Smooth muscle cell (in vitro differentiated cells): ENCODE data around the gene RGS2. TPM values are rescaled to one million over a fixed set of nuclear protein-coding genes. Genes with fewer than 3 reads are reported as not detected.

ENCODE experiments used
- DNase-seq: peaks from one replicate; lab custom pipeline; 2025; ENCODE audit not compliant: unreplicated experiment; lab: John Stamatoyannopoulos, UW
- H2AFZ ChIP-seq: fragments of 200-600 bp; sonication (generic); 2 replicates; pipeline ENCODE4 v1.6.0; 2016; ENCODE audit warnings: antibody characterized with exemption, low read depth, mild to moderate bottlenecking
- H3F3A ChIP-seq: fragments of 200-600 bp; sonication (generic); 2 replicates; pipeline ENCODE4 v1.6.0; 2017; ENCODE audit warnings: antibody characterized with exemption, low read depth
- H3K27ac ChIP-seq: fragments of 200-600 bp; sonication (generic); 2 replicates; pipeline ENCODE4 v1.5.1; 2016; ENCODE audit warnings: low read depth, mild to moderate bottlenecking
- H3K27me3 ChIP-seq: fragments of 200-600 bp; sonication (generic); 2 replicates; pipeline ENCODE4 v1.6.1; 2016; ENCODE audit warnings: low read depth, mild to moderate bottlenecking
- H3K36me3 ChIP-seq: fragments of 200-600 bp; sonication (generic); 2 replicates; pipeline ENCODE4 v1.5.1; 2016; ENCODE audit warnings: low read depth
- H3K4me1 ChIP-seq: fragments of 200-600 bp; sonication (generic); 2 replicates; pipeline ENCODE4 v1.5.1; 2016; ENCODE audit warnings: low read depth
- H3K4me2 ChIP-seq: fragments of 200-600 bp; sonication (generic); 2 replicates; pipeline ENCODE4 v1.6.0; 2016; ENCODE audit warnings: mild to moderate bottlenecking
- H3K4me3 ChIP-seq: fragments of 200-600 bp; sonication (generic); 2 replicates; pipeline ENCODE4 v1.5.1; 2016; ENCODE audit warnings: mild to moderate bottlenecking
- H3K79me2 ChIP-seq: fragments of 200-600 bp; sonication (generic); 2 replicates; pipeline ENCODE4 v1.6.0; 2016; ENCODE audit warnings: low read depth, mild to moderate bottlenecking
- H3K9ac ChIP-seq: fragments of 200-600 bp; sonication (generic); 2 replicates; pipeline ENCODE4 v1.6.0; 2016; ENCODE audit warnings: low read depth
- H3K9me3 ChIP-seq: fragments of 200-600 bp; sonication (generic); replicated peaks from 2 replicates; pipeline ENCODE4 v1.5.1; 2016; ENCODE audit warnings: low read depth
- H4K20me1 ChIP-seq: fragments of 200-600 bp; sonication (generic); 2 replicates; pipeline ENCODE4 v1.6.0; 2016; ENCODE audit warnings: low read depth
- WGBS: methylation state at CpG from one replicate; pipeline ENCODE4 v1.1.7; 2016; ENCODE audit warnings: low lambda C conversion rate; 5-methylcytosine and 5-hydroxymethylcytosine counted together
- polyA plus RNA-seq: library from polyadenylated mRNA; unstranded; fragments of >200 nt; fragmentation: Nextera tagmentation; extraction: Ambion mirVana; gene quantifications from 2 replicates; pipeline ENCODE4 v1.2.1, GENCODE V29; 2016
- total RNA-seq: library from RNA; depleted of rRNA; stranded (reverse); fragments of >200 nt; gene quantifications from 2 replicates; pipeline ENCODE4 v1.2.3, GENCODE V29; 2014
- TF ChIP-seq, protein P1 (sequence below): fragments of 200-600 bp; sonication (generic); IDR thresholded peaks from 2 replicates; pipeline ENCODE4 v1.5.1; 2017; ENCODE audit warnings: borderline replicate concordance, mild to moderate bottlenecking, antibody characterized with exemption; ENCODE audit not compliant: insufficient read depth, poor library complexity, severe bottlenecking

RGS2 gene
- total and polyA plus RNA-seq, 2 experiments from 2014 or later = 122 to 153 TPM

GRCh38 chr1:192807211-192808162 is 1.4 kb upstream of the RGS2 start:
- H3K36me3 ChIP-seq = no peaks in the 10 kb centered on the region
- no peaks in the 10 kb centered on the region for H3K27me3 ChIP-seq
- peaks cover 16% of the 10 kb centered on the region for H3K79me2 ChIP-seq
- peak overlapping the region; percentile 93 for H3K4me2 ChIP-seq
- peaks cover 24% of the 10 kb centered on the region for H3K4me1 ChIP-seq
- no peaks in the 10 kb centered on the region for H3K9me3 ChIP-seq
- DNase-seq = no peak
- peak overlapping the region; percentile 75 for H3K4me3 ChIP-seq
- TF ChIP-seq, protein P1, sequence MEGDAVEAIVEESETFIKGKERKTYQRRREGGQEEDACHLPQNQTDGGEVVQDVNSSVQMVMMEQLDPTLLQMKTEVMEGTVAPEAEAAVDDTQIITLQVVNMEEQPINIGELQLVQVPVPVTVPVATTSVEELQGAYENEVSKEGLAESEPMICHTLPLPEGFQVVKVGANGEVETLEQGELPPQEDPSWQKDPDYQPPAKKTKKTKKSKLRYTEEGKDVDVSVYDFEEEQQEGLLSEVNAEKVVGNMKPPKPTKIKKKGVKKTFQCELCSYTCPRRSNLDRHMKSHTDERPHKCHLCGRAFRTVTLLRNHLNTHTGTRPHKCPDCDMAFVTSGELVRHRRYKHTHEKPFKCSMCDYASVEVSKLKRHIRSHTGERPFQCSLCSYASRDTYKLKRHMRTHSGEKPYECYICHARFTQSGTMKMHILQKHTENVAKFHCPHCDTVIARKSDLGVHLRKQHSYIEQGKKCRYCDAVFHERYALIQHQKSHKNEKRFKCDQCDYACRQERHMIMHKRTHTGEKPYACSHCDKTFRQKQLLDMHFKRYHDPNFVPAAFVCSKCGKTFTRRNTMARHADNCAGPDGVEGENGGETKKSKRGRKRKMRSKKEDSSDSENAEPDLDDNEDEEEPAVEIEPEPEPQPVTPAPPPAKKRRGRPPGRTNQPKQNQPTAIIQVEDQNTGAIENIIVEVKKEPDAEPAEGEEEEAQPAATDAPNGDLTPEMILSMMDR = no peak
- peaks cover 26% of the 10 kb centered on the region for H4K20me1 ChIP-seq
- no peak overlapping the region for H2AFZ ChIP-seq
- WGBS = 45% methylated on average over 9 of the region's 9 CpGs
- peak overlapping the region; percentile 81 for H3K9ac ChIP-seq
- H3F3A ChIP-seq = peaks cover 11% of the 10 kb centered on the region
- H3K27ac ChIP-seq = peak overlapping the region; percentile 85

DNA sequence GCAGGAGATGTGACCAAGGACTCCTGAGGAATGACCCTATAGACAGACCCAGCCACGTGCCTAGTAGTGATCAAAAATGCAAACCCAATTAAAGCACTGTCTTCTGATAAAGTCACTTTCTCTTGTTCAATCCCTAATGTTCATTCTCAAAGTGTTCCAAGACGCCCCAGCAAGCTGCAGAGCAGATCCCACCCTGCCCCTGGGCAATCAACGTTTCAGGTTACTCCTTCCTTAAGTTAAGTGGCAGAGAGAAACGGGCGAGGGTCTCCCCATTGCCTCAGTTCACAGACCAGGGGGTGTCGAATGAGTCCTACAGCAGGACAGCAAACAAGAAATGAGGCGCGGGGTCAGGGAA is 699 bp upstream of the RGS2 start:
- H3K36me3 ChIP-seq = no peaks in the 10 kb centered on the region
- no peak for DNase-seq
- H3F3A ChIP-seq = peaks cover 11% of the 10 kb centered on the region
- peak overlapping the region; percentile 75 for H3K4me3 ChIP-seq
- no peaks in the 10 kb centered on the region for H3K27me3 ChIP-seq
- H3K9ac ChIP-seq = peak overlapping the region; percentile 81
- peak overlapping the region; percentile 85 for H3K27ac ChIP-seq
- WGBS = 2% methylated on average over 8 of the region's 8 CpGs
- TF ChIP-seq, protein P1 = no peak
- peaks cover 26% of the 10 kb centered on the region for H4K20me1 ChIP-seq
- H3K79me2 ChIP-seq = peaks cover 16% of the 10 kb centered on the region
- no peaks in the 10 kb centered on the region for H3K9me3 ChIP-seq
- peaks cover 24% of the 10 kb centered on the region for H3K4me1 ChIP-seq
- H2AFZ ChIP-seq = peak overlapping the region; percentile 92
- H3K4me2 ChIP-seq = peak overlapping the region; percentile 93

DNA sequence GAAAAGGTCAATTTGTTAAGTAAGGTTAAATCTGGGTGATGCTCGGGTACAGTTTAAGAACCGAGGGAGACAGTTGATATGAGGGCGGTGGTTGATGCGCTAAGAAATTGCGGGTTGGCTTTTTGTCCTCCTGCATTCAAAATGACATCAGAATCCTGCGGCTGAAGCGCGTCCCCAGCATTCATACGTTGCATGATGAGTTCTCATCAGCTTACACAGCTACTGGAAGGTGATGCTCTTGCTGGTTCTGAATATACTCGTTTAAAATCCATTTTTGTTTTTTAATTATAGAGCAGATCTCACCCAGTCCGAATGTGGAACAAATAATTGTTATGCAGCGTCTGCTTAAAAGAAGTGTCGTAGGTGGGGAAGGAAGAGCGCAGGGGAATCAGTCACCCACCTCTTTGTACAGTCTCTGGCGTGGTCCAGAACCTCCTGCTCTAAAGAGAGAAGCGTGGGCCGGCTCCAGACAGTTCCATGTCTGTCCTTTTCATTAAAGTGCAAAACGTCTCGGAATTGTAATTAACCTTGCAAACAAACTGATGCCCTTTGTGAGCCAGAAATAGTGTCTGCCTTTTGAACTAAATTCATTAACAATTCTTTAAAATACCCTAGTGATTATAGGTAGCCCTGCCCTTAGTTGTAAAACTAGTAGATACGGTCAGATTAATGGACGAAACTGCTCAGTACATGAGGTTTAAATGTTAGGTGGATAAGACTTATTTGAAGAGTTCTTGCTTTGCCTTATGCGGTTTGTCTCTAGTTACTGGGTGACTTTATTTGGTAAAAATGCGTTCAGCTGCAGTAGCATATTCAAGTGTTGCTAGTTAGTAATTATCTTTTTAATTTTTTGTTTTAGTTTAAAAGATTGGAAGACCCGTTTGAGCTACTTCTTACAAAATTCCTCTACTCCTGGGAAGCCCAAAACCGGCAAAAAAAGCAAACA is 741 bp downstream of the RGS2 start:
- WGBS = 10% methylated on average over 25 of the region's 25 CpGs
- DNase-seq = no peak
- no peak overlapping the region for H2AFZ ChIP-seq

More for the DNA sequence above, 741 bp downstream of the RGS2 start:
- peak overlapping the region; percentile 93 for H3K4me2 ChIP-seq
- peaks cover 26% of the 10 kb centered on the region for H4K20me1 ChIP-seq
- peaks cover 24% of the 10 kb centered on the region for H3K4me1 ChIP-seq
- H3K9ac ChIP-seq = peak overlapping the region; percentile 81
- H3K79me2 ChIP-seq = peaks cover 16% of the 10 kb centered on the region
- H3F3A ChIP-seq = peaks cover 11% of the 10 kb centered on the region
- TF ChIP-seq, protein P1 = no peak
- no peaks in the 10 kb centered on the region for H3K36me3 ChIP-seq
- H3K9me3 ChIP-seq = no peaks in the 10 kb centered on the region
- H3K27ac ChIP-seq = peak overlapping the region; percentile 85
- H3K27me3 ChIP-seq = no peaks in the 10 kb centered on the region
- H3K4me3 ChIP-seq = peak overlapping the region; percentile 75
